Brain microvascular endothelial cell (primary cell): ENCODE results near the gene FBXW12.

Experiments used
- DNase-seq: peaks from one replicate; pipeline ENCODE4 v3.0.0-alpha.2; 2020
- H3K27ac ChIP-seq: fragments of 250-450 bp; sonication (Bioruptor Pico); 2 replicates; pipeline ENCODE4 v1.5.1; 2020; ENCODE audit warnings: mild to moderate bottlenecking, moderate library complexity
- H3K27me3 ChIP-seq: fragments of 250-450 bp; sonication (Bioruptor Pico); replicated peaks from 2 replicates; pipeline ENCODE4 v1.5.1; 2020; ENCODE audit warnings: mild to moderate bottlenecking
- H3K36me3 ChIP-seq: fragments of 250-450 bp; sonication (Bioruptor Pico); replicated peaks from 2 replicates; pipeline ENCODE4 v1.5.1; 2020; ENCODE audit warnings: mild to moderate bottlenecking
- H3K4me3 ChIP-seq: 2 replicates; pipeline ENCODE4 v1.5.1; 2011; ENCODE audit warnings: low read depth, mild to moderate bottlenecking, control low read depth, low read length, moderate library complexity
- in situ Hi-C: cut with HindIII; loops from 2 replicates; pipeline ENCODE4 v1.10.0; 2017; ENCODE audit warnings: low sequenced_read_pairs, low pct_ligation_motif_present
- TF ChIP-seq, protein P1 (sequence below): IDR thresholded peaks from 2 replicates; pipeline ENCODE4 v1.5.1; 2011; ENCODE audit warnings: low read depth, mild to moderate bottlenecking, moderate library complexity, low read length, control low read depth, inconsistent platforms; ENCODE audit errors: missing control alignments

FBXW12 gene

DNA sequence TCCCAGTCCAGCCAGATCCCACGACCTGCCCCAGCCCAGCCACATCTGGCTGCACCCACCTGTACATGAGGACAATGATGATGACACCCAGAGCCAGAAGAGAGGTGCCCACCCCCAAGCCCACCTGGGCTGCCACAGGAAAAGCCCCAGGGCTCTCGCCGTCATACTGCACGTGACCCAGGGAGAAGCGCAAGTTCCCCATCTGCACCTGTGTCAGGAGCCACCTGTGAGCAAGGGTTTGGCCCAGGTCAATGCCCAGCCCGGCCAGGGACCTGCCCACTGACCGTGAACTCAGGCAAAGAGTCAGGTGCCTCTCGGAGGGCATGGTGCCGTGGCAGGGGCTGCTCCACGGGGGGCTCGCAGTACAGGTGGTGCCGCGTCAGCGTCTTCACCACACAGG, 41.6 kb downstream of the FBXW12 start:
- no peak overlapping the region for H3K27ac ChIP-seq
- in situ Hi-C loops: no loop called here
- H3K27me3 ChIP-seq: no peaks in the 10 kb centered on the region
- DNase-seq: no peak
- no peaks in the 10 kb centered on the region for H3K36me3 ChIP-seq
- H3K4me3 ChIP-seq: no peak overlapping the region
- TF ChIP-seq, protein P1, sequence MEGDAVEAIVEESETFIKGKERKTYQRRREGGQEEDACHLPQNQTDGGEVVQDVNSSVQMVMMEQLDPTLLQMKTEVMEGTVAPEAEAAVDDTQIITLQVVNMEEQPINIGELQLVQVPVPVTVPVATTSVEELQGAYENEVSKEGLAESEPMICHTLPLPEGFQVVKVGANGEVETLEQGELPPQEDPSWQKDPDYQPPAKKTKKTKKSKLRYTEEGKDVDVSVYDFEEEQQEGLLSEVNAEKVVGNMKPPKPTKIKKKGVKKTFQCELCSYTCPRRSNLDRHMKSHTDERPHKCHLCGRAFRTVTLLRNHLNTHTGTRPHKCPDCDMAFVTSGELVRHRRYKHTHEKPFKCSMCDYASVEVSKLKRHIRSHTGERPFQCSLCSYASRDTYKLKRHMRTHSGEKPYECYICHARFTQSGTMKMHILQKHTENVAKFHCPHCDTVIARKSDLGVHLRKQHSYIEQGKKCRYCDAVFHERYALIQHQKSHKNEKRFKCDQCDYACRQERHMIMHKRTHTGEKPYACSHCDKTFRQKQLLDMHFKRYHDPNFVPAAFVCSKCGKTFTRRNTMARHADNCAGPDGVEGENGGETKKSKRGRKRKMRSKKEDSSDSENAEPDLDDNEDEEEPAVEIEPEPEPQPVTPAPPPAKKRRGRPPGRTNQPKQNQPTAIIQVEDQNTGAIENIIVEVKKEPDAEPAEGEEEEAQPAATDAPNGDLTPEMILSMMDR: no peak

DNA sequence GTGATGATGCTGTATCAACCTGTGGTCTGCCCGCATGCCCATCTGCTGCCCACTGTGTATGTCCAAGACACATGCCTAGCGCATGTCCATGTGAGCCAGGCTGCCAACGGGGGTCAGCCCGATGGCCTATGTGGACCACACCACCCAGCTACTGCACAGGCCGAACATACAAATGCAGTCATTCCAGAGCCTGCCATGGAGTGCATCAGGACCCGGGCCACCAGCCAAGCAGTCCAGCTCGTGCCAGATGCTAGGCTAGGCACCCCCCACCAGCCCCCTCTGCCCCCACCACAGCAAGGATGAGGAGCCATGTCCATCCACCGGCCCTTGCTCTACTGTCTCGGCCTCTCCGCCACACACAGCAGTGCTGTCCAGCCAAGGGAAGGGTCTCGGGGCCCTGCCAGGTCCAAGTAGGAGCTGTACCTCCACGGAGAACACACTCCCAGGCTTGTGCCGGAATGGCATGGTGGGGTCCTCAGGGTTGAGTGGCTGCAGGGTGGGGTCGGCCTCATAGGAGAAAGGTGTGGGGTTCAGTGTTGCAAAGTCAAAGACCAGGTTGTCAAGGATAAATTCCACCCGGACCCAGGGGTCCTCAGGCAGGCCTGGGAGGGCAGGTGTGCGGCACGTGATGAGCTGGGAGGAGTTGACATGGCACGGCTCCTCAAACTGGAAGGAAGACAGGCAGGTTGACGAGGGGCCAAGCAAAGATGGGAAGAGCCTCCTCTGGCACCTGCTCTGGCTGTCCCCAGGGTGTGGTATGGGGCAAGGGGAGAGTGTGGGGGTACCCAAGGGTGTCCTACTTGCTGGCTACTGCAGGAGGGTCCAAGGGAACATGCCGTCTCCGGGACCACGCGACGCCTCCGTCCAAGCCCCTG, 42.6 kb downstream of the FBXW12 start:
- no peak overlapping the region for H3K4me3 ChIP-seq
- H3K36me3 ChIP-seq: no peaks in the 10 kb centered on the region
- H3K27me3 ChIP-seq: no peaks in the 10 kb centered on the region
- TF ChIP-seq, protein P1: no peak
- no peak overlapping the region for H3K27ac ChIP-seq
- in situ Hi-C loops: no loop called here
- DNase-seq: no peak

DNA sequence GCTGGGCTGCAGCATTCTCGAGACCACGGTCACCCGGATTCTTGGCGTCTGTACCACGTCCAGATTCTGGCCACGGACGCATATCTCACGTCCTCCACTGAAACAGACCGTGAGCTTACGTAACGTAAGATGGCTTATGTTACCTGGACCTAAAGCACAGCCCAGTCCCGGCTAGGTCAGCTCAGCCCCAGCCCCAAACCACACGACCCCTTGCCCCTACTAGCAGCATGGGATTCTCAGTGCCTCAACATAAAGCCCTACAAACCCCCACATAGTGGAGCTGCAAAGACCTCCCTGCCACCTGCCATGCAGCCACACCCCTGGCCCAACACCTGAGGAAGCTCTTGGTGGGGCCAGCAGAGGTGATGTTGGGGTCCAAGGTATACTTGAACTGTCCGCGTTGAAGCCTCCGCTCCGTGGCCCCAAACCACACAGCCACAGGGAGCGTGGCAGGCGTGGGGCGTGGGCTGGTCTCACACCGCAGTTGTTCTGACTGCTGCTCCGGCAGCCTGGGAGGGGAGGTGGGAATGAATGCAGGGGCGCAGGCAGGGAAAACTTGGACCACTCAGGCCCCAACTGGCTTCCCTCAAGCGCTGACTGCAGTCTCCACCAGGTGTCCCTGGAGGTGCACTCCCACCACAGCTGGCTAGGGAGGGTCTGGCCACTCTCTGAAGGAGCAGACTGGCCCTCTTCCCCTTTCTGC, 43.4 kb downstream of the FBXW12 start:
- TF ChIP-seq, protein P1: peak; percentile 17
- DNase-seq: no peak
- Histone ChIP-seq H3K27ac (no peak overlapping the region), H3K27me3 (no peaks in the 10 kb centered on the region), H3K36me3 (no peaks in the 10 kb centered on the region), H3K4me3 (no peak overlapping the region)
- in situ Hi-C loops: no loop called here

DNA sequence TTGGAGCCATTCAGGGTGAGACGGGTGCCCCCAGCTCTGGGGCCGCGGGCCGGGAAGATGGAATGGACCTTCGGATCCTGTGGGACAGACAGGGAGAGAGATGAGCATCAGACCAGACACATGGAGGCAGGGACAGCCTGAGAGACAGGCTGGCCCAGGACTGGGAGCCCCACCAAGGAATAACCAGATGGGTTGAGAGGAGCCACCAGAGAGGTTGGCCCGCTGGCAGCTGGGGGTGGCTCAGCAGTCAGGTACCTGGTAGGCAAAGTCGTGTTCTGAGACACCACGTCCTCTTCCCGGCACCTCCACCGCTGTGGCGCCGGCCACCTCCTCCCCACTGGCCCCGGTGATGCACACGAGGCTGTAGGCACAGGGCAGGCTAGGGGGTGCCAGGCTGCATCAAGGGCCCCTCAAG, 44.1 kb downstream of the FBXW12 start:
- TF ChIP-seq, protein P1: no peak
- Histone ChIP-seq H3K36me3 (no peaks in the 10 kb centered on the region), H3K27me3 (no peaks in the 10 kb centered on the region), H3K27ac (no peak overlapping the region), H3K4me3 (no peak overlapping the region)
- in situ Hi-C loops: no loop called here
- no peak for DNase-seq

DNA sequence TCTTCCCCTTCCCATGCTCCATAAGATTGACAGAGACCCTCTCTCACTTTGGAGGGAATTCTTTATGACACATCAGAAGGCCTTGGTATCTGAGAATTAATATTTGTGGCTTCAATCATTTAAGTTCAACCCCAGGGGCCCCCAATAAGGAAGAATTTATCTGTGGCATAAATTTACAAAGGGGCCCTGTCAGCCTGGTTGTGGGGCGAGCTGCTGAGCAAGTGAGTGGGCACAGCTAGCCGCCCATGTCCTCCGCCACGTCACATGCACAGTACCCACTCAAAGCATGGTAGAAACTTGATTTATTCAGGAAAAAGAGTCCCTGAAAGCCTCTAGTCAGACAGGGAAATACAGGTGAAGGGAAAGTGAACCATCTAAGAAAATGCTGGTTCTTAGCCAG, 44.5 kb downstream of the FBXW12 start:
- no peak overlapping the region for H3K27ac ChIP-seq
- no peak for DNase-seq
- TF ChIP-seq, protein P1: no peak
- H3K36me3 ChIP-seq: no peaks in the 10 kb centered on the region
- in situ Hi-C loops: no loop called here
- H3K27me3 ChIP-seq: no peaks in the 10 kb centered on the region
- H3K4me3 ChIP-seq: no peak overlapping the region
